H1 (cell line): ENCODE results near the gene MORF4L1. TPM values are rescaled to one million over a fixed set of nuclear protein-coding genes. Genes with fewer than 3 reads are reported as not detected.

Experiments used
- CTCF ChIA-PET: fragments of 300-600 bp; sonication (Branson Sonifier 250); formaldehyde crosslinking; loops from one replicate; lab custom pipeline; 2021; ENCODE audit not compliant: partially characterized antibody; lab: Charles Lee
- POLR2A ChIA-PET: fragments of 300-600 bp; sonication (Branson Sonifier 250); formaldehyde crosslinking; loops from one replicate; lab custom pipeline; 2021; ENCODE audit warnings: inconsistent platforms; ENCODE audit not compliant: partially characterized antibody; lab: Charles Lee
- DNase-seq, 2 experiments: peaks; one replicate each; pipeline versions ENCODE4 v3.0.0 to v3.0.0-alpha.2; 2010 to 2022; ENCODE audit warnings: low spot score in 2 of 2, low read depth in 1 of 2, mixed read lengths in 1 of 2
- FAIRE-seq: peaks from 2 replicates; lab custom pipeline; 2011; peaks lifted over from hg19 to GRCh38; lab: Jason Lieb, UNC
- H2AFZ ChIP-seq: 2 replicates; pipeline ENCODE4 v1.8.1; 2012; ENCODE audit warnings: low read length, inconsistent platforms
- H2AK5ac ChIP-seq: 2 replicates; pipeline ENCODE4 v1.6.1; 2013; ENCODE audit warnings: low read depth, low read length
- H2BK120ac ChIP-seq: replicated peaks from 2 replicates; pipeline ENCODE3; 2013; ENCODE audit warnings: low read depth, low read length, inconsistent platforms
- H2BK12ac ChIP-seq: 2 replicates; pipeline ENCODE4 v1.6.1; 2013; ENCODE audit warnings: low read depth, low read length
- H2BK15ac ChIP-seq: 2 replicates; pipeline ENCODE4 v1.6.1; 2013; ENCODE audit warnings: low read length
- H2BK20ac ChIP-seq: 2 replicates; pipeline ENCODE4 v1.6.1; 2013; ENCODE audit warnings: low read length
- H2BK5ac ChIP-seq: 2 replicates; pipeline ENCODE4 v1.6.1; 2013; ENCODE audit warnings: low read depth, low read length
- H3K14ac ChIP-seq: 2 replicates; pipeline ENCODE4 v1.6.1; 2013; ENCODE audit warnings: inconsistent platforms; ENCODE audit not compliant: insufficient read length
- H3K18ac ChIP-seq: 2 replicates; pipeline ENCODE4 v1.6.1; 2013; ENCODE audit warnings: low read length; ENCODE audit errors: extremely low read depth
- H3K23ac ChIP-seq: 2 replicates; pipeline ENCODE4 v1.6.1; 2013; ENCODE audit warnings: inconsistent platforms; ENCODE audit not compliant: insufficient read length
- H3K23me2 ChIP-seq: 2 replicates; pipeline ENCODE4 v1.6.1; 2013; ENCODE audit warnings: low read depth, low read length
- H3K27ac ChIP-seq: 2 replicates; pipeline ENCODE4 v1.6.1; 2011; ENCODE audit warnings: low read depth, low read length, inconsistent platforms
- H3K27me3 ChIP-seq, 4 experiments: replicated peaks in 1 of 4; 1 replicate in 1 of 4; 2 replicates in 3 of 4; pipeline versions ENCODE4 v1.6.1 to v1.8.1; 2011 to 2013; ENCODE audit warnings: low read length in 3 of 4, mild to moderate bottlenecking in 3 of 4, inconsistent platforms in 2 of 4, mixed read lengths in 2 of 4, moderate library complexity in 1 of 4; ENCODE audit not compliant: control insufficient read depth in 3 of 4, insufficient read depth in 3 of 4; ENCODE audit errors: extremely low read depth in 1 of 4
- H3K36me3 ChIP-seq, 4 experiments: 2 replicates each; pipeline versions ENCODE4 v1.6.1 to v1.8.1; 2011 to 2013; ENCODE audit warnings: mild to moderate bottlenecking in 4 of 4, low read length in 3 of 4, moderate library complexity in 2 of 4, control low read depth in 1 of 4, inconsistent platforms in 1 of 4; ENCODE audit not compliant: insufficient read depth in 4 of 4, control insufficient read depth in 2 of 4
- H3K4ac ChIP-seq: replicated peaks from 2 replicates; pipeline ENCODE3; 2013; ENCODE audit warnings: low read length, low read depth, mixed read lengths, inconsistent platforms; ENCODE audit not compliant: insufficient read length
- H3K4me1 ChIP-seq, 4 experiments: replicated peaks in 1 of 4; 1 replicate in 1 of 4; 2 replicates in 3 of 4; pipeline versions ENCODE4 v1.6.1 to v1.8.1; 2011 to 2013; ENCODE audit warnings: low read length in 3 of 4, inconsistent platforms in 2 of 4, mixed read lengths in 1 of 4; ENCODE audit not compliant: insufficient read depth in 4 of 4, control insufficient read depth in 3 of 4
- H3K4me2 ChIP-seq, 2 experiments: 2 replicates each; pipeline versions ENCODE4 v1.6.1 to v1.8.1; 2011 to 2013; ENCODE audit warnings: low read depth in 2 of 2, low read length in 2 of 2, control low read depth in 1 of 2, inconsistent platforms in 1 of 2, mild to moderate bottlenecking in 1 of 2; ENCODE audit not compliant: insufficient read depth in 1 of 2
- H3K4me3 ChIP-seq, 4 experiments: fragments of 200-600, 300-600 bp in 1 of 4; sonication (generic), shearing (Covaris generic), sonication (Bioruptor Twin) in 1 of 4; 2 replicates each; pipeline versions ENCODE4 v1.5.1 to v1.8.1; 2011 to 2016; ENCODE audit warnings: low read length in 4 of 4, low read depth in 3 of 4, control low read depth in 2 of 4, inconsistent platforms in 2 of 4, mild to moderate bottlenecking in 2 of 4, mixed read lengths in 1 of 4, moderate library complexity in 1 of 4; ENCODE audit not compliant: insufficient read depth in 2 of 4; ENCODE audit errors: extremely low read depth in 1 of 4
- H3K56ac ChIP-seq: replicated peaks from 2 replicates; pipeline ENCODE3; 2013; ENCODE audit warnings: low read depth, mild to moderate bottlenecking, mixed read lengths, low read length, inconsistent platforms; ENCODE audit not compliant: insufficient read length
- H3K79me1 ChIP-seq: 2 replicates; pipeline ENCODE4 v1.6.1; 2013; ENCODE audit warnings: low read depth, low read length, control low read depth
- H3K79me2 ChIP-seq, 2 experiments: 2 replicates each; pipeline versions ENCODE4 v1.6.1 to v1.8.1; 2012 to 2013; ENCODE audit warnings: low read length in 2 of 2, mild to moderate bottlenecking in 2 of 2, inconsistent platforms in 1 of 2; ENCODE audit not compliant: insufficient read depth in 2 of 2, control insufficient read depth in 1 of 2
- H3K9ac ChIP-seq, 4 experiments: replicated peaks in 1 of 4; 1 replicate in 1 of 4; 2 replicates in 3 of 4; pipeline versions ENCODE4 v1.6.1 to v1.8.1; 2011 to 2013; ENCODE audit warnings: low read depth in 3 of 4, low read length in 3 of 4, control low read depth in 2 of 4, mild to moderate bottlenecking in 2 of 4, moderate library complexity in 2 of 4, inconsistent platforms in 1 of 4; ENCODE audit errors: extremely low read depth in 1 of 4
- H3K9me3 ChIP-seq, 2 experiments: 2 replicates each; pipeline versions ENCODE4 v1.6.1 to v1.8.1; 2012 to 2013; ENCODE audit warnings: mild to moderate bottlenecking in 2 of 2, moderate library complexity in 2 of 2, control low read depth in 1 of 2, inconsistent platforms in 1 of 2, low read depth in 1 of 2, low read length in 1 of 2, mixed read lengths in 1 of 2; ENCODE audit not compliant: insufficient read depth in 2 of 2
- H4K20me1 ChIP-seq, 2 experiments: replicated peaks in 1 of 2; 2 replicates each; pipeline versions ENCODE3 to v1.8.1; 2011 to 2013; ENCODE audit warnings: inconsistent platforms in 2 of 2, low read length in 2 of 2, mild to moderate bottlenecking in 1 of 2; ENCODE audit not compliant: insufficient read depth in 2 of 2, control insufficient read depth in 1 of 2
- H4K5ac ChIP-seq: 2 replicates; pipeline ENCODE4 v1.6.1; 2013; ENCODE audit warnings: low read length, low read depth, mixed read lengths, inconsistent platforms; ENCODE audit not compliant: insufficient read length
- H4K8ac ChIP-seq: 2 replicates; pipeline ENCODE4 v1.8.0; 2013; ENCODE audit warnings: mild to moderate bottlenecking, moderate library complexity, low read length, inconsistent platforms; ENCODE audit not compliant: insufficient read depth; ENCODE audit errors: extremely low read depth
- H4K91ac ChIP-seq: replicated peaks from 2 replicates; pipeline ENCODE3; 2013; ENCODE audit warnings: low read length, mixed read lengths, inconsistent platforms; ENCODE audit not compliant: insufficient read length
- ATF2 ChIP-seq: IDR thresholded peaks from 2 replicates; pipeline ENCODE4 v1.6.1; 2012; ENCODE audit warnings: low read length, inconsistent platforms
- BACH1 ChIP-seq: IDR thresholded peaks from 2 replicates; pipeline ENCODE4 v1.6.1; 2012; ENCODE audit warnings: low read length, improper control_type of control experiment
- EZH2 ChIP-seq: fragments of 200-600 bp; sonication (generic); IDR thresholded peaks from 2 replicates; pipeline ENCODE4 v1.7.1; 2012; ENCODE audit warnings: low read depth, mild to moderate bottlenecking, moderate library complexity, low read length, inconsistent platforms; ENCODE audit not compliant: severe bottlenecking
- JUND ChIP-seq: IDR thresholded peaks from 2 replicates; pipeline ENCODE4 v1.6.1; 2011; ENCODE audit warnings: mild to moderate bottlenecking, improper control_type of control experiment, low read length
- KDM5A ChIP-seq: fragments of 200-600 bp; IDR thresholded peaks from 2 replicates; pipeline ENCODE4 v1.7.1; 2012; ENCODE audit warnings: mild to moderate bottlenecking, low read length, inconsistent platforms, mixed read lengths
- NANOG ChIP-seq: IDR thresholded peaks from 2 replicates; pipeline ENCODE4 v1.6.1; 2011; ENCODE audit warnings: low read length, low read depth, mild to moderate bottlenecking, inconsistent platforms; ENCODE audit not compliant: insufficient read depth, poor library complexity, severe bottlenecking
- PHF8 ChIP-seq: fragments of 200-600 bp; sonication (generic); conservative IDR thresholded peaks from 2 replicates; pipeline ENCODE4 v1.7.1; 2012; ENCODE audit warnings: low read depth, mild to moderate bottlenecking, inconsistent platforms, low read length, moderate library complexity
- POU5F1 ChIP-seq: IDR thresholded peaks from 2 replicates; pipeline ENCODE4 v1.6.1; 2011; ENCODE audit warnings: low read depth, mild to moderate bottlenecking, low read length, moderate library complexity
- SIN3A ChIP-seq, 2 experiments: IDR thresholded peaks in 1 of 2; conservative IDR thresholded peaks in 1 of 2; 2 replicates each; pipeline ENCODE4 v1.6.1; 2011 to 2012; ENCODE audit warnings: low read length in 2 of 2, improper control_type of control experiment in 1 of 2, low read depth in 1 of 2, mild to moderate bottlenecking in 1 of 2
- SP2 ChIP-seq: IDR thresholded peaks from 2 replicates; pipeline ENCODE4 v1.6.1; 2012; ENCODE audit warnings: mild to moderate bottlenecking, low read length, inconsistent platforms
- SP4 ChIP-seq: IDR thresholded peaks from 2 replicates; pipeline ENCODE4 v1.6.1; 2012; ENCODE audit warnings: low read length, inconsistent platforms
- TAF1 ChIP-seq: IDR thresholded peaks from 2 replicates; pipeline ENCODE4 v1.6.1; 2011; ENCODE audit warnings: mild to moderate bottlenecking, low read depth, low read length
- TEAD4 ChIP-seq: IDR thresholded peaks from 2 replicates; pipeline ENCODE4 v1.6.1; 2012; ENCODE audit warnings: low read depth, low read length, inconsistent platforms, mixed read lengths
- WGBS, 2 experiments: shearing (Covaris generic) in 1 of 2; methylation state at CpG; one replicate each; pipeline versions ENCODE4 v1.1.6 to v1.1.7; 2013 to 2015; ENCODE audit warnings: low lambda C conversion rate in 2 of 2, mixed read lengths in 2 of 2, inconsistent platforms in 1 of 2, low coverage in 1 of 2, missing lambda C conversion rate in 1 of 2; ENCODE audit not compliant: insufficient replicate concordance in 2 of 2, insufficient coverage in 1 of 2, insufficient read length in 1 of 2; ENCODE audit errors: extremely low coverage in 1 of 2, missing lambda C conversion rate in 1 of 2; 5-methylcytosine and 5-hydroxymethylcytosine counted together
- polyA plus RNA-seq, 7 experiments: library from polyadenylated mRNA; depleted of rRNA in 3 of 7; stranded (reverse) in 5 of 7; unstranded in 2 of 7; fragments of >200 nt in 5 of 7; fragments of 200-250 nt in 2 of 7; gene quantifications; 1 replicate in 5 of 7; 2 replicates in 1 of 7; 4 replicates in 1 of 7; pipeline versions ENCODE4 v1.2.1 to v1.2.3, GENCODE V29; 2011 to 2013; ENCODE audit warnings: missing spikeins in 2 of 7, mixed read lengths in 2 of 7
- total RNA-seq: library from RNA; stranded (reverse); fragmentation: NEBNext Ultra II Directional; extraction: Animal tissue kit (Norgen Biotek cat#: 25700); gene quantifications from 2 replicates; pipeline ENCODE4 v1.2.1, GENCODE V29; 2021

The MORF4L1 gene
- total and polyA plus RNA-seq, 2 of the 8 experiments (the other 6 are each of a cell fraction or from before 2014, with no cell fraction given) = 260 to 533 TPM

- CTCF ChIA-PET = interaction anchor here (1.2 to 6.0 kb wide), 6 partner anchors 9 to 105 kb away, joined by 3 to 41 read pairs (median 10); no protein-coding TSS in a partner anchor
- FAIRE-seq = no peak
- no peak overlapping the region for H3K9ac ChIP-seq
- TF ChIP-seq BACH1 (no peak), KDM5A (no peak), ATF2 (no peak), TAF1 (no peak), NANOG (no peak), SP2 (no peak), POU5F1 (no peak), PHF8 (no peak), EZH2 (no peak), JUND (no peak), SIN3A (conservative IDR thresholded peaks at IDR 0.05 in 1 of 2, IDR thresholded peaks at IDR 0.05 in 1 of 2; ENCODE audit: low read depth in 1 of 2, low read length in 2 of 2) (no peak), TEAD4 (no peak), SP4 (no peak)
These were observed 50.3 kb downstream of the MORF4L1 start for GRCh38 chr15:78923015-78923414.

More at GRCh38 chr15:78923015-78923414, 50.3 kb downstream of the MORF4L1 start:
- Histone ChIP-seq H3K79me2 (no peaks in the 10 kb centered on the region), H3K4ac (no peak overlapping the region), H3K36me3 (peaks cover 0 to 31% (median 7%) of the 10 kb centered on the region in 4 experiments; a peak in 6 of 8 replicates), H3K4me1 (no peaks in the 10 kb centered on the region), H2BK5ac (no peak overlapping the region), H2AFZ (no peak overlapping the region), H3K18ac (no peak overlapping the region), H3K4me3 (no peak overlapping the region), H2BK12ac (no peak overlapping the region), H3K4me2 (no peak overlapping the region), H3K56ac (no peak overlapping the region), H2BK20ac (no peak overlapping the region), H3K23ac (no peak overlapping the region), H4K5ac (no peak overlapping the region), H4K91ac (no peak overlapping the region), H2BK15ac (no peak overlapping the region), H3K79me1 (no peaks in the 10 kb centered on the region), H3K23me2 (no peaks in the 10 kb centered on the region), H2BK120ac (no peak overlapping the region), H2AK5ac (no peak overlapping the region), H3K27me3 (no peaks in the 10 kb centered on the region), H4K8ac (no peak overlapping the region), H3K9me3 (no peaks in the 10 kb centered on the region), H3K27ac (no peak overlapping the region), H3K14ac (no peak overlapping the region), H4K20me1 (peaks cover 0 to under 1% of the 10 kb centered on the region in 2 experiments)
- POLR2A ChIA-PET = interaction anchor here (1.1 kb wide), 1 partner anchor 25 kb away, joined by 3 read pairs; no protein-coding TSS in a partner anchor
- WGBS, 2 experiments = 91% methylated on average over 7 of the region's 7 CpGs; no CpG with 5 or more reads in 1 of the 2 experiments
- no peak for DNase-seq
